Trophoblast cell (in vitro differentiated cells and primary cell): ENCODE measurements around the gene DISC1.
"Not testable (repeated sequence)": the region's sequence is repeated elsewhere in the genome, so short reads cannot be mapped to it uniquely, and the experiment has no call there.

Experiments
- DNase-seq, 2 donors: peaks; one replicate each; pipeline ENCODE4 v3.0.0-alpha.2; 2016
- H2AFZ ChIP-seq: 2 replicates; pipeline ENCODE4 v1.6.1; 2013; ENCODE audit warnings: low read length, moderate library complexity, mild to moderate bottlenecking; ENCODE audit not compliant: insufficient read depth, poor library complexity
- H2AK5ac ChIP-seq: 2 replicates; pipeline ENCODE4 v1.6.1; 2013; ENCODE audit warnings: mild to moderate bottlenecking, low read length
- H2BK120ac ChIP-seq: 2 replicates; pipeline ENCODE4 v1.6.1; 2013; ENCODE audit warnings: low read length, mild to moderate bottlenecking, moderate library complexity; ENCODE audit not compliant: insufficient read depth, poor library complexity
- H2BK12ac ChIP-seq: 2 replicates; pipeline ENCODE4 v1.6.1; 2013; ENCODE audit warnings: mild to moderate bottlenecking, low read length, moderate library complexity
- H2BK5ac ChIP-seq: 2 replicates; pipeline ENCODE4 v1.6.1; 2013; ENCODE audit warnings: low read length, low read depth, moderate library complexity, mild to moderate bottlenecking; ENCODE audit not compliant: poor library complexity
- H3K14ac ChIP-seq: 2 replicates; pipeline ENCODE4 v1.6.1; 2013; ENCODE audit warnings: mild to moderate bottlenecking, low read length
- H3K18ac ChIP-seq: 2 replicates; pipeline ENCODE4 v1.6.1; 2013; ENCODE audit warnings: mild to moderate bottlenecking, low read length
- H3K23ac ChIP-seq: 2 replicates; pipeline ENCODE4 v1.6.1; 2013; ENCODE audit warnings: low read length
- H3K27ac ChIP-seq: 2 replicates; pipeline ENCODE4 v1.5.1; 2013; ENCODE audit warnings: low read depth, mild to moderate bottlenecking, inconsistent platforms, low read length, moderate library complexity
- H3K27me3 ChIP-seq: 2 replicates; pipeline ENCODE4 v1.6.1; 2013; ENCODE audit warnings: inconsistent platforms, mild to moderate bottlenecking, low read length, moderate library complexity; ENCODE audit not compliant: insufficient read depth
- H3K36me3 ChIP-seq, 2 experiments: 1 replicate in 1 of 2; 2 replicates in 1 of 2; pipeline ENCODE4 v1.6.1; 2013; ENCODE audit warnings: low read length in 2 of 2, mild to moderate bottlenecking in 2 of 2, moderate library complexity in 1 of 2; ENCODE audit not compliant: insufficient read depth in 2 of 2, control insufficient read depth in 1 of 2
- H3K4ac ChIP-seq: 2 replicates; pipeline ENCODE4 v1.6.1; 2013; ENCODE audit warnings: low read depth, mild to moderate bottlenecking, low read length, moderate library complexity
- H3K4me1 ChIP-seq, 2 experiments: 1 replicate in 1 of 2; 2 replicates in 1 of 2; pipeline ENCODE4 v1.6.1; 2013; ENCODE audit warnings: low read length in 2 of 2, mild to moderate bottlenecking in 2 of 2, moderate library complexity in 1 of 2; ENCODE audit not compliant: insufficient read depth in 2 of 2, control insufficient read depth in 1 of 2
- H3K4me2 ChIP-seq: 2 replicates; pipeline ENCODE4 v1.6.1; 2013; ENCODE audit warnings: inconsistent platforms, mild to moderate bottlenecking, low read length, moderate library complexity
- H3K4me3 ChIP-seq: 2 replicates; pipeline ENCODE4 v1.5.1; 2013; ENCODE audit warnings: mild to moderate bottlenecking, low read depth, low read length, inconsistent platforms
- H3K79me1 ChIP-seq: one replicate; pipeline ENCODE4 v1.6.1; 2013; ENCODE audit warnings: low read length
- H3K79me2 ChIP-seq: 2 replicates; pipeline ENCODE4 v1.6.1; 2013; ENCODE audit warnings: low read length, mild to moderate bottlenecking; ENCODE audit not compliant: control insufficient read depth, insufficient read depth, poor library complexity
- H3K9ac ChIP-seq: 2 replicates; pipeline ENCODE4 v1.6.1; 2013; ENCODE audit warnings: mild to moderate bottlenecking, low read length
- H3K9me3 ChIP-seq: 2 replicates; pipeline ENCODE4 v1.6.1; 2013; ENCODE audit warnings: low read depth, mild to moderate bottlenecking, control low read depth, inconsistent platforms, low read length; ENCODE audit not compliant: insufficient read depth
- H4K12ac ChIP-seq: 2 replicates; pipeline ENCODE4 v1.6.1; 2013; ENCODE audit warnings: low read depth, mild to moderate bottlenecking, low read length, moderate library complexity
- H4K8ac ChIP-seq: 2 replicates; pipeline ENCODE4 v1.6.1; 2013; ENCODE audit warnings: low read depth, mild to moderate bottlenecking, low read length, moderate library complexity
- H4K91ac ChIP-seq: one replicate; pipeline ENCODE4 v1.6.1; 2013; ENCODE audit warnings: low read depth, mild to moderate bottlenecking, low read length, moderate library complexity
- WGBS: extraction: QIAGEN DNeasy Blood & Tissue Kit; methylation state at CpG from one replicate; pipeline ENCODE4 v1.1.7; 2013; ENCODE audit warnings: missing lambda C conversion rate; ENCODE audit not compliant: insufficient read length, insufficient coverage; ENCODE audit errors: extremely low coverage; 5-methylcytosine and 5-hydroxymethylcytosine counted together

The DISC1 gene

GRCh38 chr1:231961801-231962200 is 335.2 kb downstream of the DISC1 start:
- H3K14ac ChIP-seq, H3K4ac ChIP-seq, H4K12ac ChIP-seq, H3K23ac ChIP-seq, H3K36me3 ChIP-seq, H3K79me2 ChIP-seq, H3K4me3 ChIP-seq, DNase-seq, H3K18ac ChIP-seq, H3K9ac ChIP-seq, H2AK5ac ChIP-seq, H2BK12ac ChIP-seq, H3K27me3 ChIP-seq, H2BK120ac ChIP-seq, H3K27ac ChIP-seq, H3K79me1 ChIP-seq, H4K8ac ChIP-seq, H3K4me2 ChIP-seq, H2AFZ ChIP-seq, H3K9me3 ChIP-seq, H4K91ac ChIP-seq, H3K4me1 ChIP-seq, H2BK5ac ChIP-seq: not testable (repeated sequence)
- no CpG with 5 or more reads among the region's 1 CpG for WGBS

- Histone ChIP-seq H3K4me3 (no peak overlapping the region), H2BK120ac (no peak overlapping the region), H4K91ac (no peak overlapping the region), H2BK12ac (no peak overlapping the region), H3K79me1 (no peaks in the 10 kb centered on the region), H3K18ac (no peak overlapping the region), H3K36me3 (no peaks in the 10 kb centered on the region), H3K14ac (no peak overlapping the region), H4K8ac (no peak overlapping the region), H2AFZ (no peak overlapping the region), H3K4me2 (no peak overlapping the region), H3K4me1 (peaks cover 3% of the 10 kb centered on the region in 2 experiments), H3K27ac (no peak overlapping the region), H2AK5ac (no peak overlapping the region), H3K23ac (no peak overlapping the region), H2BK5ac (no peak overlapping the region), H3K79me2 (no peaks in the 10 kb centered on the region), H3K4ac (no peak overlapping the region), H4K12ac (no peak overlapping the region), H3K9ac (no peak overlapping the region), H3K27me3 (no peaks in the 10 kb centered on the region), H3K9me3 (peaks cover 2% of the 10 kb centered on the region)
- WGBS: no CpG with 5 or more reads among the region's 2 CpGs
- DNase-seq: no peak
These were observed 336.0 kb downstream of the DISC1 start for GRCh38 chr1:231962636-231963035.

DNA sequence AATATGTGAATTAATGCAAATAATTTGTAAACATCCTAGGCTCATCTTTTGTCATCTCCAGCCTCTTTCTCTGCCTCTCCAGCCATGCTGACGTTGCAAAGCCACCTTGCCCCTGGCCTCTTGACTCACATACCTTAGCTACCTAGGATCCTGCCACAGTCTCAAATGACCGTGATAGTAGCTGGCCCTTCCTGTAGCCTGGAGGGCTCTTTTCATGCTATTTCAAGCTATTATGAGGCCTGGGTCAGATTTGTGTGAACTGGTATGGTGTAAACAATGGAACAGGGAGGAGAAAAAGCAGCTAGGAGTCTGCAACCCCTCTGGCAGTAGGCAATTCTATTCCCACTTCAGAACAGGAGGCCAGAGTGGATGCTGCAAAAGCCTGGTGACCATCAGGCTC is 337.7 kb downstream of the DISC1 start:
- Histone ChIP-seq H3K79me2 (no peaks in the 10 kb centered on the region), H3K23ac (no peak overlapping the region), H2BK5ac (no peak overlapping the region), H3K9ac (no peak overlapping the region), H2BK12ac (no peak overlapping the region), H2AK5ac (no peak overlapping the region), H3K4me1 (peaks cover 3% of the 10 kb centered on the region in 2 experiments), H3K4me3 (no peak overlapping the region), H3K4ac (no peak overlapping the region), H3K4me2 (no peak overlapping the region), H3K27ac (no peak overlapping the region), H2AFZ (no peak overlapping the region), H3K79me1 (no peaks in the 10 kb centered on the region), H2BK120ac (no peak overlapping the region), H3K9me3 (peaks cover 2% of the 10 kb centered on the region), H3K14ac (no peak overlapping the region), H4K8ac (no peak overlapping the region), H3K27me3 (no peaks in the 10 kb centered on the region), H3K18ac (no peak overlapping the region), H4K12ac (no peak overlapping the region), H3K36me3 (no peaks in the 10 kb centered on the region), H4K91ac (no peak overlapping the region)
- WGBS: no CpG with 5 or more reads among the region's 2 CpGs
- DNase-seq: peak; percentile 4 to 9

- no peak overlapping the region for H3K14ac ChIP-seq
- H3K79me1 ChIP-seq: no peaks in the 10 kb centered on the region
- no peak overlapping the region for H3K4me3 ChIP-seq
- H3K23ac ChIP-seq: no peak overlapping the region
- no peak overlapping the region for H2BK5ac ChIP-seq
- no peak overlapping the region for H3K4me2 ChIP-seq
- H3K27ac ChIP-seq: no peak overlapping the region
- no peak overlapping the region for H2AK5ac ChIP-seq
- H2BK12ac ChIP-seq: no peak overlapping the region
- H3K36me3 ChIP-seq: no peaks in the 10 kb centered on the region
- no peak for DNase-seq
- no peak overlapping the region for H4K8ac ChIP-seq
- H3K4ac ChIP-seq: no peak overlapping the region
- H3K79me2 ChIP-seq: no peaks in the 10 kb centered on the region
- no peak overlapping the region for H3K18ac ChIP-seq
- no peak overlapping the region for H2AFZ ChIP-seq
- H4K12ac ChIP-seq: no peak overlapping the region
- peaks cover 3% of the 10 kb centered on the region in 2 experiments for H3K4me1 ChIP-seq
- H4K91ac ChIP-seq: no peak overlapping the region
- no peaks in the 10 kb centered on the region for H3K27me3 ChIP-seq
- peaks cover 2% of the 10 kb centered on the region for H3K9me3 ChIP-seq
- no peak overlapping the region for H3K9ac ChIP-seq
- H2BK120ac ChIP-seq: no peak overlapping the region
These were observed 338.4 kb downstream of the DISC1 start for GRCh38 chr1:231964961-231965360.
